GM21723 (cell line): ENCODE measurements around the gene CD200R1.
"Not testable (repeated sequence)": the region's sequence is repeated elsewhere in the genome, so short reads cannot be mapped to it uniquely, and the experiment has no call there.

Experiments used
- ATAC-seq: cut with Tn5 transposase; IDR thresholded peaks from one replicate; pipeline ENCODE4 v1.9.1; 2021; ENCODE audit warnings: mild to moderate bottlenecking, moderate library complexity; ENCODE audit not compliant: unreplicated experiment

CD200R1 gene

GRCh38 chr3:112976001-112976400, 1.1 kb upstream of the CD200R1 start:
- no peak for ATAC-seq

DNA sequence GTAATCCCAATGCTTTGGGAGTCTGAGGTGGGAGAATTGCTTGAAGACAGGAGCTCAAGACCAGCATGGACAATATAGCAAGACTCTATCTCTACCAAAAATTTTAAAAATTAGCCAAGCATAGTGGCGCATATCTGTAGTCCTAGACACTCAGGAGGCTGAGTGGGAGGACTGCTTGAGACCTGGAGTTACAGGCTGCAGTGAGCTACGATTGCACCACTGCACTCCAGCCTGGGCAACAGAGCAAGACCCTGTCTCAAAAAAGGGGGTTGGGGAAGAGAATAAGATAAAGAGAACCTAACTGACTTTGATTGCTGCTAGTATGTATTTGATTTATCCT, 755 bp downstream of the CD200R1 start:
- ATAC-seq = peak; percentile 22

GRCh38 chr3:112973325-112974177, 1.4 kb downstream of the CD200R1 start:
- peak; percentile 88 for ATAC-seq

DNA sequence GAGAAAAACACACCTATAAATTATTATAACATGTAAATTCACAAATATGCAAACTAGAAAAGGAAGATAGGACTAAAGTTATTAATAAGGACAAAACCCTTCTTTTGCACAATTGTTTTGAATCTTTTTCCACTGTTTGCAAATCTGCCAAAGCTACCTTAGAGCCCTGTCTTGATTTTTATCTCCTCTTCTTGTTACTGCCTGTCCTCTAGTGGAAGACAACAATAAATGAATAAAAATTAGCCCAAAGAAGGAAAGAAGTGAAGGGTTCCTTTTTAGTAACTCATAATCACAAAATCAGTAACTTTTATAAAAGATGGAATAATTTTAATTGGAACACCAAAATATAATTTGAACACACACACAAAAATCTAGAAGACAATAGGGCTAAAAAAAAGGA, 2.7 kb downstream of the CD200R1 start:
- no peak for ATAC-seq

DNA sequence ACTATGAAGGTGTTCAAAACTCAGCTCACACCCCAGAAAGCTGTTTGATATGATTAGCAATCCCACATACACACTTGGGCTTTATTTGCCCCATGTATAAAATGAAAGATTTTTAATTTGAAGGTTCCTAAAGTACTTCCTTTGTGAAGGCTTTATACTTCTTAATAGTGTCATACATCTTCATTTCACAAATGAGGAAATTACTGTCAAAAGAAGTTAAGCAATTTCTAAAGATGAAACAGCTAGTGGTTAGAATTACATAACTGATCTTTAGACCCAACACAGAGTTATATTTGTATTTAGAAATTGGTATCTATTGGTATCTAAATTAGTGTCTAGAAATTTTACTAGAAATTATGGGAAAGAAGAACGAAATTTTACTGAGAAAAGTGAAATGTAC, 7.1 kb downstream of the CD200R1 start:
- no peak for ATAC-seq

DNA sequence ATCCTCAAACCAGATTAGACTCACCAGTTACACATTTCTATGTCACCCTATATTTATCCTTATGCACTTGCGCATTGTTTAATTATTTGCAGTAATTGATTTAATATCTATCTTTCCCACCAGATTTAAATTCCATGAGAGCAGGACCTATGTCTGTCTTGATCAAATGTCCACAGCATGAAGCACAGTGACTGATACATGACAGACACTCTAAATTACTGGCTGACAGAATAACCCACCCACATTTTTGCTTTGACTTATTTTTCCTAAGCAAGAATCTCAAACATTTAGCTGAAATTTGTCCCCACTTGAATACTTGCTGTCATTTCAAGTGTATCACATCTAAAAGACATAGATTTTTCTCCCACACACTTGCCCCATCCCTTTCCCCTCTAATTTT, 7.5 kb downstream of the CD200R1 start:
- no peak for ATAC-seq

GRCh38 chr3:112966633-112967032, 8.3 kb downstream of the CD200R1 start:
- ATAC-seq = no peak

DNA sequence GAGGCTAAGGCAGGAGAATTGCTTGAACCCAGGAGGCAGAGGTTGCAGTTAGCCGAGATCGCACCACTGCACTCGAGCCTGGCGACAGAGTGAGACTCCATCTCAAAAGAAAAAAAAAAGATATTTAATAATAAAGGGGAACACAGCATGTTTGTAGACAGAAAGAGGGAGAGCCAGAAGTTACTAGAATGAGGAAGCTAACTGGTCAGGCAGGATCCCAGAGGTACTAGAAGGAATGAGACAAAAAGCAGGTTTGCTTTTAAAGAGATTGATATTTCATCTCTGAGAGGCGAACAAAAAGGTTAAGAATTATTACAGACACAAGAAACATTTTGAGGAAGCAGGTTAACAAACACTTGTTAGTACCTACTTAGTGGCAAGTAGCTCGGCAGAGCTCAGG, 9.2 kb downstream of the CD200R1 start:
- no peak for ATAC-seq

- no peak for ATAC-seq
Observed at GRCh38 chr3:112963683-112964082, 11.2 kb downstream of the CD200R1 start.

- peak; percentile 90 for ATAC-seq
Observed at GRCh38 chr3:112958811-112959560, 15.9 kb downstream of the CD200R1 start.

DNA sequence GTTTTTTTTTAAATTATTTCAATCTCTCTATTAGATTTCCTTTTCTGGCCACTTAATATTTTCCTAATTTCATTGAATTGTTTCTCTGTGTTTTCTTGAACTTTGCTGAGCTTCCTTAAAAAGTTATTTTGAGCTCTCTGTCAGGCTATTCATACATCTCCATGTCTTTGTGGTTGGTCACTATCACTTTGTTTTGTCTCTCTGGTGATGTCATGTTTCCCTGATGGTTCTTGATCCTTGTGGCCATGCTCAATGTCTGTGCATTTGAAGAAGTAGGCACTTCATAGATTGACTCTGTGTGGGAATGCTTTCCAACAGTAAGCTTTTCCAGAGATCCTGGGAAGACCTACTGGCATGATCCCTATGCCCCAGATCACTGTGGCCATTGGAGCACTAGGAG, 18.6 kb downstream of the CD200R1 start:
- no peak for ATAC-seq

DNA sequence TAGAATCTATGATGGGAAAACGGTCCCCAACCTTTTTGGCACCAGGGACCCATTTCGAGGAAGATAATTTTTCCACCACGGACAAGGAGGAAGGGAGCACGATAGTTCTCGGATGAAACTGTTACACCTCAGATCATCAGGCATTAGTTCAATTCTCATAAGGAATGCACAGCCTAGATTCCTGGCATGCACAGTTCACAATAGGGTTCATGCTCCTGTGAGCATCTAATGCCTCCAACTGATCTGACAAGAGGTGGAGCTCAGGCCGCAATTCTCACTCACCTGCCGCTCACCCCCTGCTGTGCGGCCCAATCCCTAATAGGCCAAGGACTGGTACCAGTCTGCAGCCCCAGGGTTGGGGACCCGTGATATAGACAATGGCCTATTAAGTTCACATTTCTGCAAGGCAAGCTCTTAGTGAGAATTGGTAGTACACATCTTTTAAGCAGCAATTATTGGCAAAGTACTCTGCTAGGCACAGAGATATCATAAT, 26.5 kb downstream of the CD200R1 start:
- ATAC-seq = no peak

DNA sequence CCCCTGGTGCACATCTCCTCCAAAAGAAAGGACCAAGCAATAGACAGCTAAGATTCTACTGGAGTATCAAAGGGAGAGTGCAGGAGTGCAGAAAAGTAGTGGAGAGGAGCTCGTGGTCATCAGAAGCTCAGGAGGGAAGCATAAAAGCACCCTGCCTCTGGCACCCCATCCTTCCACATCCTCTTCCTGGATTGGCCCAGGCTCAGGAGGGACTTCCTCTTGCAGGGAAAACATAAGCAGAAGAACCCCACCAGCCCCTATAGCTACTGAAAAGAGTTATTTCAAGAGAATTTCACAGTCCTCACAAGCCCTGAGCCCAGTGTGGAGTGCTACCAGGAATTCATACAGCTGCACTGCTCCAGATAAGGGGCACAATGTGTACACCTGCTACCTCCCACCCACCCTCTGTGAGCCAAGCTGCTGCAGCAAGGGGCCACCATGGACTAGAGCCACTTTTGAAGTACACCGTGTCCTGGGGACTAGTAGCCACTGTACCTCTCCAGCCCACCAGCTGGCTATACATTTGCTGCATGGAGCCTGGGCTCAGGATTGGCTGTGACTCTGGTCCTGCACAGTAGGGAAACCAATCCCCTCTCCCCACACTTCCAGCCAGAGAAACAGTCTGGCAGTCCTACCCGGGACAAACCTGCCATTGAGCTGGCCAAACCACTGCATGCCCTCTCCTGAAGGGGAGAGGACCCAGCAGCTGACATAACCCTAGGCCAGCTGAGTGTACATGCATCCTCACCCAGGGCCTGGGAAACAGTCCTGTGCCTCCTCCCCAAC, 43.0 kb downstream of the CD200R1 start:
- ATAC-seq = no peak

- no peak for ATAC-seq
Observed at GRCh38 chr3:112930771-112931170, 44.1 kb downstream of the CD200R1 start.

- no peak for ATAC-seq
Observed at GRCh38 chr3:112925969-112926368, 48.9 kb downstream of the CD200R1 start.

DNA sequence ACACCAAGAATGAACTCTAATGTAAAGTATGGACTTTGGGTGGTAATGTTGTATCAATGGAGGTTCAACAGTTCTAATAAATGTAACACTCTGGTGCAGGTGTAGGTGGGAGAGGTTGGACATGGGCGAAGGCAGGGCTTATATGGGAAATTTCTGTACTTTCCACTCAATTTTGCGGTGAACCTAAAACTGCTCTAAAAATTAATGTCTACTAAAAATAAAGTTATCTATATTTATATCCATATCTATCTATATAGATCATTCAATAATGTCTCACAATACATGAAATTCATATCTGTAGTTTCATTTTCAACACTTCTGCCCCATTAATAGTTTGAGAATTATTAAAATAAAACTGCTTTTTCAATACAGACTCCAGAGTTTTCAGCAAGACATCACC, 49.3 kb downstream of the CD200R1 start:
- no peak for ATAC-seq

DNA sequence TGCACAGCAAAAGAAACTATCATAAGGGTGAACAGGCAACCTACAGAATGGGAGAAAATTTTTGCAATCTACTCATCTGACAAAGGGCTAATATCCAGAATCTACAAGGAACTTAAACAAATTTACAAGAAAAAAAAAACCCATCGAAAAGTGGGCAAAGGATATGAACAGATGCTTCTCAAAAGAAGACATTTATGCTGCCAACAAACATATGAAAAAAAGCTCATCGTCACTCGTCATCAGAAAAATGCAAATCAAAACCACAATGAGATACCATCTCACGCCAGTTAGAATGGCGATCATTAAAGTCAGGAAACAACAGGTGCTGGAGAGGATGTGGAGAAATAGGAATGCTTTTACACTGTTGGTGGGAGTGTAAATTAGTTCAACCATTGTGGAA, 55.4 kb downstream of the CD200R1 start:
- ATAC-seq = not testable (repeated sequence)

GRCh38 chr3:112908252-112908651, 66.7 kb downstream of the CD200R1 start:
- ATAC-seq = peak; percentile 100

DNA sequence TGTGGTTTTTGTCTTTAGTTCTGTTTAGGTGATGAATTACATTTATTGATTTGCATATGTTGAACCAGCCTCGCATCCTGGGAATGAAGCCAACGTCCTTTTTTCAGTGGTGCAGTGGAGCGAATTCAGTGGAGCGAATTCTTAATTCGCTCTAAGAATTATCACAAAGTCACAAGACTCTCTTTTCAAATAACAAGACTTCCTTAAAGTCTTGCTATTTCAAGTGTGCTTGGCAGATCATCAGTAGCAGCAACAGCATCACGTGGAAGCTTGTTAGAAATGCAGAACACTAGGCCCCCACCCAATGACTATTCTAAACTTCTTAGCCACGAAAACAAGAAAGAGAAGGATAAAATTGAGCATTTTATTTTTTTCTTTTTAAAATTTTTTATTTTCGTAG, 70.1 kb downstream of the CD200R1 start:
- no peak for ATAC-seq

- no peak for ATAC-seq
Observed at GRCh38 chr3:112900113-112900512, 74.8 kb downstream of the CD200R1 start.

GRCh38 chr3:112897791-112898190, 77.1 kb downstream of the CD200R1 start:
- no peak for ATAC-seq
